K562 (cell line): ENCODE data around the gene SLC13A4. TPM values are rescaled to one million over a fixed set of nuclear protein-coding genes. Genes with fewer than 3 reads are reported as not detected.

Experiments
- ATF1 ChIP-seq, 2 experiments: fragments of 450-650 bp in 1 of 2; IDR thresholded peaks; 2 replicates each; pipeline ENCODE4 v1.6.1; 2016; ENCODE audit warnings: missing compliant biosample characterization in 1 of 2, missing genetic modification characterization in 1 of 2
- ATF3 ChIP-seq, 2 experiments: fragments of 450-650 bp in 1 of 2; sonication (generic) in 1 of 2; formaldehyde crosslinking in 1 of 2; IDR thresholded peaks in 1 of 2; conservative IDR thresholded peaks in 1 of 2; 2 replicates each; pipeline versions ENCODE4 v1.6.1 to v1.8.1; 2016 to 2023; ENCODE audit warnings: mild to moderate bottlenecking in 2 of 2, moderate library complexity in 2 of 2, inconsistent platforms in 1 of 2, missing genetic modification reagents in 1 of 2
- ATF7 ChIP-seq: fragments of 450-650 bp; IDR thresholded peaks from 2 replicates; pipeline ENCODE4 v1.7.1; 2014; ENCODE audit warnings: mild to moderate bottlenecking, moderate library complexity
- BACH1 ChIP-seq: fragments of 200-800 bp; sonication (Bioruptor generic); IDR thresholded peaks from 2 replicates; pipeline ENCODE4 v1.6.1; 2016; ENCODE audit warnings: missing genetic modification characterization, missing compliant biosample characterization
- BCL6 ChIP-seq: fragments of 250-450 bp; sonication (Bioruptor Pico); IDR thresholded peaks from 2 replicates; pipeline ENCODE4 v1.4.0; 2020
- C11orf30 ChIP-seq: fragments of 450-650 bp; IDR thresholded peaks from 2 replicates; pipeline ENCODE4 v1.6.1; 2016; ENCODE audit warnings: low read depth, mild to moderate bottlenecking
- CBX8 ChIP-seq: fragments of 200-600 bp; sonication (generic); IDR thresholded peaks from 2 replicates; pipeline ENCODE4 v1.6.1; 2012; ENCODE audit warnings: borderline replicate concordance, mixed run types, low read depth, mild to moderate bottlenecking, moderate library complexity, mixed read lengths, low read length, control low read depth, inconsistent platforms; ENCODE audit not compliant: poor library complexity, severe bottlenecking; ENCODE audit errors: extremely low read depth
- CEBPG ChIP-seq, 3 experiments: fragments of 200-800 bp in 1 of 3; sonication (Bioruptor generic) in 1 of 3; sonication (generic) in 1 of 3; formaldehyde crosslinking in 1 of 3; IDR thresholded peaks in 2 of 3; conservative IDR thresholded peaks in 1 of 3; 2 replicates each; pipeline versions ENCODE4 v1.6.1 to v1.8.0; 2016 to 2022; ENCODE audit warnings: missing compliant biosample characterization in 2 of 3, missing genetic modification characterization in 2 of 3, mild to moderate bottlenecking in 1 of 3, missing genetic modification reagents in 1 of 3
- CXXC5 ChIP-seq: fragments of 250-450 bp; sonication (Bioruptor Pico); IDR thresholded peaks from 2 replicates; pipeline ENCODE4 v1.8.0; 2022; ENCODE audit warnings: inconsistent platforms, mild to moderate bottlenecking, moderate library complexity
- JUNB ChIP-seq: fragments of 450-650 bp; formaldehyde crosslinking; conservative IDR thresholded peaks from 2 replicates; pipeline ENCODE4 v1.4.0; 2020; ENCODE audit warnings: mild to moderate bottlenecking
- MYBL2 ChIP-seq, 2 experiments: fragments of 450-650 bp in 1 of 2; sonication (generic) in 1 of 2; formaldehyde crosslinking in 1 of 2; IDR thresholded peaks; 2 replicates each; pipeline versions ENCODE4 v1.6.1 to v1.8.1; 2017 to 2022; ENCODE audit warnings: borderline replicate concordance in 1 of 2, inconsistent platforms in 1 of 2, low read depth in 1 of 2, mild to moderate bottlenecking in 1 of 2, missing genetic modification reagents in 1 of 2, moderate library complexity in 1 of 2
- MYC ChIP-seq, 2 experiments: fragments of 250-450 bp in 1 of 2; sonication (Bioruptor Pico) in 1 of 2; IDR thresholded peaks; 2 replicates each; pipeline versions ENCODE4 v1.5.1 to v1.6.1; 2012 to 2021; ENCODE audit warnings: low read depth in 2 of 2, borderline replicate concordance in 1 of 2, improper control_type of control experiment in 1 of 2, low read length in 1 of 2, mild to moderate bottlenecking in 1 of 2, moderate library complexity in 1 of 2
- NR3C1 ChIP-seq: sonication (generic); formaldehyde crosslinking; IDR thresholded peaks from 2 replicates; pipeline ENCODE4 v1.8.1; 2022; ENCODE audit warnings: missing genetic modification reagents
- PRPF4 ChIP-seq: fragments of 200-400 bp; formaldehyde crosslinking; IDR thresholded peaks from one replicate; pipeline ENCODE4 v1.6.1; 2017; ENCODE audit warnings: low read length, low read depth, mild to moderate bottlenecking; ENCODE audit not compliant: insufficient read depth, poor library complexity, severe bottlenecking
- PTTG1 ChIP-seq: fragments of 450-650 bp; IDR thresholded peaks from 2 replicates; pipeline ENCODE4 v1.6.1; 2016; ENCODE audit warnings: low read depth, mild to moderate bottlenecking, missing genetic modification characterization, missing compliant biosample characterization
- SMAD4 ChIP-seq: fragments of 250-450 bp; sonication (Bioruptor Pico); conservative IDR thresholded peaks from 2 replicates; pipeline ENCODE4 v1.8.0; 2021; ENCODE audit warnings: inconsistent platforms, mild to moderate bottlenecking, moderate library complexity
- TEAD1 ChIP-seq, 2 experiments: fragments of 450-650 bp in 1 of 2; sonication (generic) in 1 of 2; formaldehyde crosslinking; IDR thresholded peaks; 2 replicates each; pipeline versions ENCODE4 v1.4.0 to v1.8.0; 2020 to 2022; ENCODE audit warnings: mild to moderate bottlenecking in 2 of 2, missing genetic modification reagents in 1 of 2
- ZNF134 ChIP-seq: fragments of 250-450 bp; sonication (Bioruptor Pico); conservative IDR thresholded peaks from 2 replicates; pipeline ENCODE4 v1.4.0; 2020
- ZNF263 ChIP-seq: sonication (generic); formaldehyde crosslinking; IDR thresholded peaks from 2 replicates; pipeline ENCODE4 v1.8.0; 2022; ENCODE audit warnings: mild to moderate bottlenecking, missing genetic modification reagents, borderline replicate concordance
- ZNF324 ChIP-seq: fragments of 250-450 bp; sonication (Bioruptor Pico); IDR thresholded peaks from 2 replicates; pipeline ENCODE4 v1.4.0; 2020; ENCODE audit warnings: mild to moderate bottlenecking
- polyA plus RNA-seq, 8 experiments: library from polyadenylated mRNA; depleted of rRNA in 4 of 8; stranded (reverse) in 5 of 8; unstranded in 3 of 8; fragments of >200 nt; fragmentation: Nextera tagmentation in 2 of 8; fragmentation: Illumina TruSeq in 1 of 8; extraction: Ambion mirVana in 2 of 8; extraction: Trizol in 1 of 8; gene quantifications; 2 replicates each; pipeline versions ENCODE4 v1.2.1 to v1.2.3, GENCODE V29; 2011 to 2014; ENCODE audit warnings: inconsistent platforms in 1 of 8, missing spikeins in 1 of 8
- total RNA-seq, 7 experiments: library from RNA; depleted of rRNA in 6 of 7; stranded (reverse); fragments of >200 nt in 6 of 7; fragmentation: Illumina TruSeq in 2 of 7; extraction: Trizol in 2 of 7; gene quantifications; 2 replicates each; pipeline versions ENCODE4 v1.2.1 to v1.2.3, GENCODE V29; 2011 to 2021; ENCODE audit warnings: low replicate concordance in 1 of 7
- TF ChIP-seq, protein P1 (sequence below): fragments of 250-450 bp; sonication (Bioruptor Pico); IDR thresholded peaks from 2 replicates; pipeline ENCODE4 v1.8.0; 2022; ENCODE audit warnings: moderate library complexity, mild to moderate bottlenecking, inconsistent platforms
- TF ChIP-seq, protein P2 (sequence below): sonication (generic); formaldehyde crosslinking; IDR thresholded peaks from 2 replicates; pipeline ENCODE4 v1.8.1; 2023; ENCODE audit warnings: mild to moderate bottlenecking, missing genetic modification reagents

The SLC13A4 gene
- total and polyA plus RNA-seq, 9 of the 15 experiments (the other 6 are each of a cell fraction or from before 2014, with no cell fraction given) = 0.11 to 1.0 (median 0.36) TPM

DNA sequence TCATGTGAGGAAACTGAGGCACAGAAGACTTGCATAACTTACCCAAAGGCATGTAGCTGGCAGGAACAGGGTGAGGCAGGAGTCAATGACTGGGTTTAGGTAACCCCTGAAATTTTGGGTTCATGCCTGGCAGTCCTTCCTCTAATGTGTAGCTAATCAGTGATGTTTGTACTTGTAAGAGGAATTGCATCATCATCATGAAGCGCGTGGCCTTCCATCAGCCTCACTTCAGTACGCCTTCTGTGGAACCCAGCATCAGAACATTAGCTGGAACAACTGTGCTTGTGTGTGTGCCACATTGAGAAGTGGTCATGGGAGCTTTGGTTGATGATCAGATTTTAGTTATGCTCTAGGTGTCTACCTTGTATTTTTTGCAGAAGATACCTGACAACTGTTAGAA lies 83.8 kb downstream of the SLC13A4 start (continued):
- TF ChIP-seq BCL6 (CRISPR knock-in tag) = no peak
- peak; percentile 91 for TF ChIP-seq CEBPG (CRISPR knock-in tag; IDR thresholded peaks at IDR 0.05)
- peak; percentile 92 to 95 for TF ChIP-seq CEBPG (tag; conservative IDR thresholded peaks at IDR 0.05 in 1 of 2, IDR thresholded peaks at IDR 0.05 in 1 of 2)
- TF ChIP-seq ZNF134 (CRISPR knock-in tag) = peak; percentile 35; the same call in 1 of the 2 replicates
- TF ChIP-seq C11orf30 = 0 out of 2 replicates have a peak, but pooled peaks have one; percentile 5
- TF ChIP-seq MYBL2 (IDR thresholded peaks at IDR 0.05; ENCODE audit: low read depth) = no peak
- TF ChIP-seq MYBL2 (CRISPR knock-in tag; IDR thresholded peaks at IDR 0.05; ENCODE audit: borderline replicate concordance) = no peak
- TF ChIP-seq ZNF263 (CRISPR knock-in tag) = no peak
- 0 out of 2 replicates have a peak, but pooled peaks have one; percentile 30 for TF ChIP-seq JUNB (CRISPR knock-in tag)
- no peak for TF ChIP-seq NR3C1
- peak; percentile 69 for TF ChIP-seq CXXC5
- 0 out of 2 replicates have a peak, but pooled peaks have one; percentile 17 for TF ChIP-seq PTTG1
- TF ChIP-seq ATF7 = 0 out of 2 replicates have a peak, but pooled peaks have one; percentile 20
- no peak for TF ChIP-seq TEAD1 (CRISPR knock-in tag; IDR thresholded peaks at IDR 0.05)
- peak; percentile 44; the same call in 1 of the 2 replicates for TF ChIP-seq BACH1
- TF ChIP-seq PRPF4 = no peak
- no peak for TF ChIP-seq ATF1 (CRISPR knock-in tag; IDR thresholded peaks at IDR 0.05)
- TF ChIP-seq ATF1 (tag; IDR thresholded peaks at IDR 0.05) = no peak
- no peak for TF ChIP-seq ZNF324 (CRISPR knock-in tag)
- peak; percentile 70 for TF ChIP-seq MYC (IDR thresholded peaks at IDR 0.05; ENCODE audit: low read depth, low read length)
- no peak for TF ChIP-seq MYC (CRISPR knock-in tag; IDR thresholded peaks at IDR 0.05; ENCODE audit: borderline replicate concordance, low read depth)
- TF ChIP-seq, protein P1, sequence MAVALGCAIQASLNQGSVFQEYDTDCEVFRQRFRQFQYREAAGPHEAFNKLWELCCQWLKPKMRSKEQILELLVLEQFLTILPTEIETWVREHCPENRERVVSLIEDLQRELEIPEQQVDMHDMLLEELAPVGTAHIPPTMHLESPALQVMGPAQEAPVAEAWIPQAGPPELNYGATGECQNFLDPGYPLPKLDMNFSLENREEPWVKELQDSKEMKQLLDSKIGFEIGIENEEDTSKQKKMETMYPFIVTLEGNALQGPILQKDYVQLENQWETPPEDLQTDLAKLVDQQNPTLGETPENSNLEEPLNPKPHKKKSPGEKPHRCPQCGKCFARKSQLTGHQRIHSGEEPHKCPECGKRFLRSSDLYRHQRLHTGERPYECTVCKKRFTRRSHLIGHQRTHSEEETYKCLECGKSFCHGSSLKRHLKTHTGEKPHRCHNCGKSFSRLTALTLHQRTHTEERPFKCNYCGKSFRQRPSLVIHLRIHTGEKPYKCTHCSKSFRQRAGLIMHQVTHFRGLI (CRISPR knock-in tag) = 0 out of 2 replicates have a peak, but pooled peaks have one; percentile 55
- no peak for TF ChIP-seq CBX8
- peak; percentile 96 for TF ChIP-seq ATF3 (IDR thresholded peaks at IDR 0.05)
- no peak for TF ChIP-seq ATF3 (CRISPR knock-in tag; conservative IDR thresholded peaks at IDR 0.05)
- TF ChIP-seq, protein P2, sequence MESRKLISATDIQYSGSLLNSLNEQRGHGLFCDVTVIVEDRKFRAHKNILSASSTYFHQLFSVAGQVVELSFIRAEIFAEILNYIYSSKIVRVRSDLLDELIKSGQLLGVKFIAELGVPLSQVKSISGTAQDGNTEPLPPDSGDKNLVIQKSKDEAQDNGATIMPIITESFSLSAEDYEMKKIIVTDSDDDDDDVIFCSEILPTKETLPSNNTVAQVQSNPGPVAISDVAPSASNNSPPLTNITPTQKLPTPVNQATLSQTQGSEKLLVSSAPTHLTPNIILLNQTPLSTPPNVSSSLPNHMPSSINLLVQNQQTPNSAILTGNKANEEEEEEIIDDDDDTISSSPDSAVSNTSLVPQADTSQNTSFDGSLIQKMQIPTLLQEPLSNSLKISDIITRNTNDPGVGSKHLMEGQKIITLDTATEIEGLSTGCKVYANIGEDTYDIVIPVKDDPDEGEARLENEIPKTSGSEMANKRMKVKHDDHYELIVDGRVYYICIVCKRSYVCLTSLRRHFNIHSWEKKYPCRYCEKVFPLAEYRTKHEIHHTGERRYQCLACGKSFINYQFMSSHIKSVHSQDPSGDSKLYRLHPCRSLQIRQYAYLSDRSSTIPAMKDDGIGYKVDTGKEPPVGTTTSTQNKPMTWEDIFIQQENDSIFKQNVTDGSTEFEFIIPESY = peak; percentile 80
- peak; percentile 84; the same call in 1 of the 2 replicates for TF ChIP-seq SMAD4 (CRISPR knock-in tag)
